B cell (primary cell): Measurements from ENCODE around the gene TUT7. TPM values are rescaled to one million over a fixed set of nuclear protein-coding genes. Genes with fewer than 3 reads are reported as not detected.
A peak's percentile ranks its signal among the peaks of the same experiment; 100 is the strongest.

Experiments
- ATAC-seq: fragments of 200-7000 bp; cut with Tn5 transposase; one replicate; pipeline ENCODE4 v1.10.0; 2021; ENCODE audit warnings: low read depth, mild to moderate bottlenecking, moderate number of reproducible peaks, moderate library complexity
- CTCF ChIA-PET: fragments of 350-600 bp; sonication (Branson Sonifier 250); formaldehyde crosslinking; loops from one replicate; lab custom pipeline; 2021; ENCODE audit warnings: antibody characterized with exemption, inconsistent platforms; lab: Charles Lee
- POLR2A ChIA-PET: fragments of 350-600 bp; sonication (Branson Sonifier 250); formaldehyde crosslinking; loops from one replicate; lab custom pipeline; 2021; ENCODE audit warnings: antibody characterized with exemption; lab: Charles Lee
- DNase-seq: peaks from one replicate; pipeline ENCODE4 v3.0.0; 2013
- H2AFZ ChIP-seq: 2 replicates; pipeline ENCODE4 v1.6.1; 2012; ENCODE audit warnings: mild to moderate bottlenecking, low read depth, low read length; ENCODE audit not compliant: insufficient read depth, poor library complexity, severe bottlenecking
- H3K27ac ChIP-seq, 2 donors: 1 replicate in 1 of 2; 2 replicates in 1 of 2; pipeline ENCODE4 v1.5.1; 2012 to 2013; ENCODE audit warnings: low read length in 2 of 2, mild to moderate bottlenecking in 2 of 2, moderate library complexity in 1 of 2
- H3K27me3 ChIP-seq, 4 experiments: fragments of 200-600 bp in 1 of 4; sonication (generic) in 1 of 4; replicated peaks in 1 of 4; 1 replicate in 2 of 4; 2 replicates in 2 of 4; pipeline versions ENCODE4 v1.6.1 to v1.7.0; 2013 to 2016; ENCODE audit warnings: low read length in 3 of 4, mild to moderate bottlenecking in 2 of 4, mixed read lengths in 1 of 4, moderate library complexity in 1 of 4; ENCODE audit not compliant: insufficient read depth in 4 of 4, control insufficient read depth in 3 of 4; ENCODE audit errors: control extremely low read depth in 1 of 4
- H3K36me3 ChIP-seq, 2 experiments: replicated peaks in 1 of 2; 1 replicate in 1 of 2; 2 replicates in 1 of 2; pipeline versions ENCODE4 v1.6.1 to v1.7.1; 2013; ENCODE audit warnings: low read length in 1 of 2; ENCODE audit not compliant: insufficient read depth in 2 of 2, control insufficient read depth in 1 of 2; ENCODE audit errors: control extremely low read depth in 1 of 2, extremely low read depth in 1 of 2
- H3K4me1 ChIP-seq, 2 donors: fragments of 200-600 bp in 1 of 2; sonication (generic) in 1 of 2; 1 replicate in 1 of 2; 2 replicates in 1 of 2; pipeline versions ENCODE4 v1.5.1 to v1.6.1; 2013 to 2017; ENCODE audit warnings: low read length in 2 of 2; ENCODE audit not compliant: control insufficient read depth in 2 of 2, insufficient read depth in 2 of 2
- H3K4me2 ChIP-seq: replicated peaks from 2 replicates; pipeline ENCODE3; 2012; ENCODE audit warnings: mild to moderate bottlenecking, low read depth, low read length; ENCODE audit not compliant: poor library complexity, severe bottlenecking
- H3K4me3 ChIP-seq, 5 experiments: fragments of 200-600 bp in 1 of 5; sonication (generic) in 1 of 5; 1 replicate in 3 of 5; 2 replicates in 2 of 5; pipeline versions ENCODE4 v1.5.1 to v1.7.0; 2011 to 2016; ENCODE audit warnings: low read length in 4 of 5, mild to moderate bottlenecking in 4 of 5, low read depth in 2 of 5, control low read depth in 1 of 5, moderate library complexity in 1 of 5; ENCODE audit not compliant: insufficient read depth in 1 of 5; ENCODE audit errors: control extremely low read depth in 1 of 5, extremely low read depth in 1 of 5
- H3K79me2 ChIP-seq: fragments of 200-600 bp; sonication (generic); one replicate; pipeline ENCODE4 v1.6.0; 2016; ENCODE audit warnings: low read length; ENCODE audit not compliant: control insufficient read depth, insufficient read depth
- H3K9ac ChIP-seq: fragments of 200-600 bp; sonication (generic); 2 replicates; pipeline ENCODE4 v1.6.1; 2017; ENCODE audit warnings: mild to moderate bottlenecking, low read length, moderate library complexity
- H3K9me3 ChIP-seq, 3 donors: one replicate each; pipeline versions ENCODE4 v1.6.1 to v1.7.1; 2013; ENCODE audit warnings: low read length in 2 of 3; ENCODE audit not compliant: control insufficient read depth in 2 of 3, insufficient read depth in 1 of 3; ENCODE audit errors: control extremely low read depth in 1 of 3
- H4K20me1 ChIP-seq: 2 replicates; pipeline ENCODE4 v1.6.0; 2012; ENCODE audit warnings: mild to moderate bottlenecking, low read length; ENCODE audit not compliant: insufficient read depth, control insufficient read depth, poor library complexity, severe bottlenecking
- H3K27ac Mint-ChIP-seq: one replicate; pipeline ENCODE4 v1.8.0; 2021; ENCODE audit warnings: mixed read lengths
- H3K27me3 Mint-ChIP-seq: one replicate; pipeline ENCODE4 v1.8.0; 2021; ENCODE audit warnings: mixed read lengths
- H3K4me1 Mint-ChIP-seq: one replicate; pipeline ENCODE4 v1.8.0; 2021; ENCODE audit warnings: mixed read lengths
- H3K4me3 Mint-ChIP-seq: one replicate; pipeline ENCODE4 v1.8.0; 2021; ENCODE audit warnings: mixed read lengths
- H3K9me3 Mint-ChIP-seq: one replicate; pipeline ENCODE4 v1.8.0; 2022; ENCODE audit warnings: mixed read lengths; ENCODE audit not compliant: insufficient read depth
- EZH2 ChIP-seq: IDR thresholded peaks from 2 replicates; pipeline ENCODE4 v1.6.1; 2012; ENCODE audit warnings: borderline replicate concordance, low read depth, mild to moderate bottlenecking, moderate library complexity, low read length; ENCODE audit not compliant: insufficient read depth, poor library complexity, severe bottlenecking
- WGBS: methylation state at CpG from one replicate; pipeline ENCODE4 v1.1.5; 2013; ENCODE audit warnings: missing lambda C conversion rate; ENCODE audit not compliant: insufficient coverage; 5-methylcytosine and 5-hydroxymethylcytosine counted together
- intact Hi-C: fragments of 100-400 bp; cut with micrococcal nuclease; formaldehyde crosslinking; loops from one replicate; pipeline ENCODE4 v1.10.0; 2022
- polyA plus RNA-seq: library from polyadenylated mRNA; depleted of rRNA; stranded (reverse); fragments of >200 nt; gene quantifications from 2 replicates; pipeline ENCODE4 v1.2.3, GENCODE V29; 2012
- total RNA-seq, 2 donors: library from RNA; stranded (reverse); fragments of 120-200 nt in 1 of 2; gene quantifications; 1 replicate in 1 of 2; 2 replicates in 1 of 2; pipeline versions ENCODE4 v1.2.3 to v1.2.4, GENCODE V29; 2013 to 2022
- TF ChIP-seq, protein P1 (sequence below): fragments of 200-600 bp; IDR thresholded peaks from one replicate; pipeline ENCODE4 v1.8.0; 2022; ENCODE audit warnings: antibody characterized with exemption, mild to moderate bottlenecking

TUT7 gene
- total and polyA plus RNA-seq, 2 donors (not counting 1 experiment from before 2014, with no cell fraction given), result 18.3 to 70.7 TPM

DNA sequence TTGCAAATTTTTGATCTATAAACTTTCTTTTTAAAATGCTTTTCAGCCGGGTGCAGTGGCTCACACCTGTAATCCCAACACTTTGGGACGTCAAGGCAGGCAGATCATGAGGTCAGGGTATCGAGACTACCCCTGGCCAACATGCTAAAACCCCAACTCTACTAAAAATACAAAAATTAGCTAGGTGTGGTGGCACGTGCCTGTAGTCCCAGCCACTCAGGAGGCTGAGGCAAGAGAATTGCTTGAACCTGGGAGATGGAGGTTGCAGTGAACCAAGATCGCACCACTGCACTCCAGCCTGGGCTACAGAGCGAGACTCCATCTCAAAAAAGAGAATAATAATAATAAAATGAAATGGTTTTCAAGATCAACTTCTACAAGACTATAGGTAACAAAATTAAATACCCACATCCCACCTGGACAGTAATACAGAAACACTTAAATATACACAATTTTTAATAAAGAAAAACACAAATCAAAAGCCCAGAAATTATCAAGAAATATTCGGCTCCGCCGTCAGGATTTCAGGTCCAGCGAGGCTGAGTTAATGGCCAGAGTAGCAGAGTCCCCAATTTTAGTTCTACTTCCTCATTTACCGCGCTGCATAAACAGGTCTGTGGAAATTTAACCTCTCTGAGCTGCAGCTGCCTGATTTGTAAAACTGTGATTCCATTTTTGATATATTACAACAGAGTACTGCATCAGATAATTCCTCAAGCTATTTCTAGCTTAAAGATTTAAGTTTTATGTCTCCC, 4.0 kb downstream of the TUT7 start:
- Histone ChIP-seq H3K9me3 (no peaks in the 10 kb centered on the region), H3K27ac (peak overlapping the region in 1 of 2 donors; percentile 89), H3K4me1 (peaks cover 46 to 57% of the 10 kb centered on the region in 2 donors), H4K20me1 (peaks cover 39% of the 10 kb centered on the region), H3K79me2 (peaks cover 90% of the 10 kb centered on the region), H3K27me3 (no peaks in the 10 kb centered on the region), H3K4me2 (peak overlapping the region; percentile 88), H3K9ac (peak overlapping the region; percentile 56), H2AFZ (peak overlapping the region; percentile 8), H3K4me3 (peak overlapping the region; percentile 24 to 87 (median 63)), H3K36me3 (peaks cover 8 to 14% of the 10 kb centered on the region in 2 experiments)
- H3K9me3 Mint-ChIP-seq, result no peaks in the 10 kb centered on the region
- POLR2A ChIA-PET, result interaction anchor here (0.6 kb wide), 1 partner anchor 72 kb away, joined by 3 read pairs; no protein-coding TSS in a partner anchor
- H3K4me3 Mint-ChIP-seq, result peak overlapping the region; percentile 85
- H3K27me3 Mint-ChIP-seq, result no peaks in the 10 kb centered on the region
- ATAC-seq, result peak; percentile 15
- peak; percentile 64 for DNase-seq
- TF ChIP-seq EZH2, result no peak
- TF ChIP-seq, protein P1, sequence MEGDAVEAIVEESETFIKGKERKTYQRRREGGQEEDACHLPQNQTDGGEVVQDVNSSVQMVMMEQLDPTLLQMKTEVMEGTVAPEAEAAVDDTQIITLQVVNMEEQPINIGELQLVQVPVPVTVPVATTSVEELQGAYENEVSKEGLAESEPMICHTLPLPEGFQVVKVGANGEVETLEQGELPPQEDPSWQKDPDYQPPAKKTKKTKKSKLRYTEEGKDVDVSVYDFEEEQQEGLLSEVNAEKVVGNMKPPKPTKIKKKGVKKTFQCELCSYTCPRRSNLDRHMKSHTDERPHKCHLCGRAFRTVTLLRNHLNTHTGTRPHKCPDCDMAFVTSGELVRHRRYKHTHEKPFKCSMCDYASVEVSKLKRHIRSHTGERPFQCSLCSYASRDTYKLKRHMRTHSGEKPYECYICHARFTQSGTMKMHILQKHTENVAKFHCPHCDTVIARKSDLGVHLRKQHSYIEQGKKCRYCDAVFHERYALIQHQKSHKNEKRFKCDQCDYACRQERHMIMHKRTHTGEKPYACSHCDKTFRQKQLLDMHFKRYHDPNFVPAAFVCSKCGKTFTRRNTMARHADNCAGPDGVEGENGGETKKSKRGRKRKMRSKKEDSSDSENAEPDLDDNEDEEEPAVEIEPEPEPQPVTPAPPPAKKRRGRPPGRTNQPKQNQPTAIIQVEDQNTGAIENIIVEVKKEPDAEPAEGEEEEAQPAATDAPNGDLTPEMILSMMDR, result no peak
- 0% methylated on average over 3 of the region's 12 CpGs for WGBS
- CTCF ChIA-PET, result interaction anchor here (0.8 kb wide), 1 partner anchor 45 kb away, joined by 10 read pairs; no protein-coding TSS in a partner anchor
- peaks cover 61% of the 10 kb centered on the region for H3K4me1 Mint-ChIP-seq
- H3K27ac Mint-ChIP-seq, result peak overlapping the region; percentile 79
- intact Hi-C loops, result loop anchor here (5.0 kb wide), 2 partner anchors 543 to 597 kb away; partner anchors contain the start of gene GAS1

DNA sequence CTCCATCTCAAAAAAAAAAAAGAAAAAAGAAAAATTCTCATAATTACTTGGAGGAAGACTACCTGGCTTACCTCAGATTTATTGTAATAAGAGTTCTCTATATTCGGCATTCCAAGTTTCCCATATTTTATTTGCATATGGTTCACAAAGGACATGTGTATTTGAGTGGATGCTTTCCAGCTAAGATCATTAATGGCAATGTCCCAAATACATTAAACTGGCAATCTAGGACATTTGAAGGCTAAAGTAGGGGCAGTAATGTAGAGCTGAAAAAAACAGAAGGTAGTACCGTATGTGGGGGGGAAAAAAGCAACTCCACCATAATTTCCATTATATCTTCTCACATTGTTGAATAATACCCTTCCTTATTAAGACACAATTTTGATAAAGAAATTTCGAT, 4.9 kb downstream of the TUT7 start:
- Histone ChIP-seq H3K36me3 (peaks cover 8 to 23% of the 10 kb centered on the region in 2 experiments), H3K4me2 (peak overlapping the region; percentile 88), H3K4me1 (peaks cover 40 to 53% of the 10 kb centered on the region in 2 donors), H3K4me3 (peak overlapping the region in 2 of 5 experiments; percentile 7 to 63), H3K27me3 (no peaks in the 10 kb centered on the region), H3K9ac (no peak overlapping the region), H3K9me3 (no peaks in the 10 kb centered on the region), H4K20me1 (peaks cover 44% of the 10 kb centered on the region), H3K27ac (peak overlapping the region in 1 of 2 donors; percentile 89), H3K79me2 (peaks cover 93% of the 10 kb centered on the region), H2AFZ (no peak overlapping the region)
- CTCF ChIA-PET, result interaction anchor here (0.8 kb wide), 1 partner anchor 44 kb away, joined by 10 read pairs; no protein-coding TSS in a partner anchor
- WGBS, result no CpG with 5 or more reads among the region's 3 CpGs
- H3K4me1 Mint-ChIP-seq, result peaks cover 58% of the 10 kb centered on the region
- H3K27ac Mint-ChIP-seq, result peak overlapping the region; percentile 3
- no peaks in the 10 kb centered on the region for H3K27me3 Mint-ChIP-seq
- POLR2A ChIA-PET, result no interaction called here
- intact Hi-C loops, result no loop called here
- no peaks in the 10 kb centered on the region for H3K9me3 Mint-ChIP-seq
- ATAC-seq (no peak), DNase-seq (no peak)
- peak overlapping the region; percentile 29 for H3K4me3 Mint-ChIP-seq
- TF ChIP-seq EZH2, result no peak
- TF ChIP-seq, protein P1, result no peak
